Mesenchymal stem cell (in vitro differentiated cells and primary cell): ENCODE data around the gene ZC3H11A.

Experiments
- DNase-seq: peaks from one replicate; pipeline ENCODE4 v3.0.0-alpha.2; 2013
- H2AFZ ChIP-seq: one replicate; pipeline ENCODE4 v1.6.1; 2013; ENCODE audit warnings: low read depth, mild to moderate bottlenecking, control low read depth, inconsistent platforms, low read length, moderate library complexity
- H2AK5ac ChIP-seq: 2 replicates; pipeline ENCODE4 v1.6.1; 2013; ENCODE audit warnings: low read length, moderate library complexity, mild to moderate bottlenecking, inconsistent platforms; ENCODE audit not compliant: severe bottlenecking
- H2BK120ac ChIP-seq: one replicate; pipeline ENCODE4 v1.6.1; 2013; ENCODE audit warnings: low read depth, mild to moderate bottlenecking, inconsistent platforms, low read length, moderate library complexity
- H2BK12ac ChIP-seq, 2 experiments: one replicate each; pipeline ENCODE4 v1.6.1; 2013; ENCODE audit warnings: inconsistent platforms in 2 of 2, low read length in 2 of 2, mild to moderate bottlenecking in 2 of 2, moderate library complexity in 2 of 2, control low read depth in 1 of 2
- H2BK15ac ChIP-seq: one replicate; pipeline ENCODE4 v1.6.1; 2013; ENCODE audit warnings: mild to moderate bottlenecking, low read depth, inconsistent platforms; ENCODE audit not compliant: poor library complexity, severe bottlenecking
- H2BK5ac ChIP-seq: 2 replicates; pipeline ENCODE4 v1.6.1; 2013; ENCODE audit warnings: low read depth, mild to moderate bottlenecking, low read length, control low read depth, inconsistent platforms; ENCODE audit not compliant: poor library complexity, severe bottlenecking
- H3K14ac ChIP-seq, 2 experiments: one replicate each; pipeline ENCODE4 v1.6.1; 2013; ENCODE audit warnings: inconsistent platforms in 2 of 2, low read length in 2 of 2, control low read depth in 1 of 2, mild to moderate bottlenecking in 1 of 2, moderate library complexity in 1 of 2
- H3K18ac ChIP-seq, 2 experiments: one replicate each; pipeline ENCODE4 v1.6.1; 2013; ENCODE audit warnings: inconsistent platforms in 2 of 2, low read length in 2 of 2, control low read depth in 1 of 2, low read depth in 1 of 2, mild to moderate bottlenecking in 1 of 2
- H3K23ac ChIP-seq, 2 experiments: one replicate each; pipeline ENCODE4 v1.6.1; 2013; ENCODE audit warnings: inconsistent platforms in 2 of 2, low read length in 2 of 2, mild to moderate bottlenecking in 2 of 2, moderate library complexity in 2 of 2, control low read depth in 1 of 2
- H3K27ac ChIP-seq: 2 replicates; pipeline ENCODE4 v1.5.1; 2013; ENCODE audit warnings: mild to moderate bottlenecking, moderate library complexity, low read length, control low read depth, inconsistent platforms; ENCODE audit not compliant: poor library complexity, severe bottlenecking
- H3K27me3 ChIP-seq, 2 experiments: 2 replicates each; pipeline versions ENCODE4 v1.6.1 to v1.7.0; 2013; ENCODE audit warnings: low read length in 2 of 2, mild to moderate bottlenecking in 2 of 2, moderate library complexity in 2 of 2, control low read depth in 1 of 2, inconsistent platforms in 1 of 2; ENCODE audit not compliant: control insufficient read depth in 1 of 2, insufficient read depth in 1 of 2
- H3K36me3 ChIP-seq, 2 experiments: 2 replicates each; pipeline versions ENCODE4 v1.6.1 to v1.7.0; 2013; ENCODE audit warnings: low read length in 2 of 2, control low read depth in 1 of 2, inconsistent platforms in 1 of 2, low read depth in 1 of 2, mild to moderate bottlenecking in 1 of 2; ENCODE audit not compliant: insufficient read depth in 2 of 2, control insufficient read depth in 1 of 2
- H3K4ac ChIP-seq, 2 experiments: one replicate each; pipeline ENCODE4 v1.6.1; 2013; ENCODE audit warnings: inconsistent platforms in 2 of 2, low read length in 2 of 2, mild to moderate bottlenecking in 2 of 2, moderate library complexity in 2 of 2, control low read depth in 1 of 2, low read depth in 1 of 2
- H3K4me1 ChIP-seq: 2 replicates; pipeline ENCODE4 v1.6.1; 2013; ENCODE audit warnings: low read depth, low read length, control low read depth; ENCODE audit not compliant: control insufficient read depth, insufficient read depth
- H3K4me2 ChIP-seq: 2 replicates; pipeline ENCODE4 v1.6.1; 2013; ENCODE audit warnings: low read length, mild to moderate bottlenecking, inconsistent platforms; ENCODE audit not compliant: poor library complexity, severe bottlenecking
- H3K4me3 ChIP-seq, 2 experiments: 2 replicates each; pipeline versions ENCODE4 v1.5.1 to v1.7.0; 2013; ENCODE audit warnings: low read length in 2 of 2, mild to moderate bottlenecking in 2 of 2, control low read depth in 1 of 2, low read depth in 1 of 2; ENCODE audit not compliant: insufficient read depth in 1 of 2
- H3K79me1 ChIP-seq: replicated peaks from 2 replicates; pipeline ENCODE4 v1.6.1; 2013; ENCODE audit warnings: mild to moderate bottlenecking, control low read depth, low read length, inconsistent platforms; ENCODE audit not compliant: poor library complexity, severe bottlenecking
- H3K9ac ChIP-seq: 2 replicates; pipeline ENCODE4 v1.7.0; 2013; ENCODE audit warnings: mild to moderate bottlenecking, low read length, moderate library complexity
- H3K9me3 ChIP-seq: 2 replicates; pipeline ENCODE4 v1.7.0; 2013; ENCODE audit warnings: mild to moderate bottlenecking, low read length; ENCODE audit not compliant: control insufficient read depth
- H4K8ac ChIP-seq: one replicate; pipeline ENCODE4 v1.6.1; 2013; ENCODE audit warnings: inconsistent platforms, mild to moderate bottlenecking, low read length, moderate library complexity
- H4K91ac ChIP-seq: one replicate; pipeline ENCODE4 v1.6.1; 2013; ENCODE audit warnings: mild to moderate bottlenecking, low read length, inconsistent platforms
- WGBS: methylation state at CpG from one replicate; pipeline ENCODE4 v1.1.7; 2013; ENCODE audit warnings: mixed read lengths; 5-methylcytosine and 5-hydroxymethylcytosine counted together

ZC3H11A gene

GRCh38 chr1:203835476-203835875 is 40.1 kb downstream of the ZC3H11A start:
- H3K27ac ChIP-seq: no peak overlapping the region
- H3K14ac ChIP-seq: no peak overlapping the region
- no peaks in the 10 kb centered on the region for H3K9me3 ChIP-seq
- H3K79me1 ChIP-seq: peaks cover 17% of the 10 kb centered on the region
- H3K18ac ChIP-seq: no peak overlapping the region
- H3K4me3 ChIP-seq: no peak overlapping the region
- no peak overlapping the region for H2BK12ac ChIP-seq
- no peak overlapping the region for H3K9ac ChIP-seq
- no peak overlapping the region for H4K8ac ChIP-seq
- no peak overlapping the region for H3K23ac ChIP-seq
- no peak overlapping the region for H2AFZ ChIP-seq
- no peak for DNase-seq
- no peak overlapping the region for H3K4me2 ChIP-seq
- H3K4me1 ChIP-seq: no peaks in the 10 kb centered on the region
- no peak overlapping the region for H2AK5ac ChIP-seq
- no peak overlapping the region for H2BK15ac ChIP-seq
- no peak overlapping the region for H2BK5ac ChIP-seq
- 100% methylated on average over 3 of the region's 3 CpGs for WGBS
- H3K27me3 ChIP-seq: no peaks in the 10 kb centered on the region
- peaks cover 41 to 93% of the 10 kb centered on the region in 2 experiments for H3K36me3 ChIP-seq
- H2BK120ac ChIP-seq: no peak overlapping the region
- no peak overlapping the region for H4K91ac ChIP-seq
- no peak overlapping the region for H3K4ac ChIP-seq

GRCh38 chr1:203839081-203839480 is 43.7 kb downstream of the ZC3H11A start:
- 85% methylated on average over 5 of the region's 5 CpGs for WGBS
- H2BK5ac ChIP-seq: no peak overlapping the region
- peaks cover 13% of the 10 kb centered on the region for H3K79me1 ChIP-seq
- no peak overlapping the region for H3K4me2 ChIP-seq
- H4K91ac ChIP-seq: no peak overlapping the region
- H3K9ac ChIP-seq: peak overlapping the region; percentile 59
- no peaks in the 10 kb centered on the region for H3K27me3 ChIP-seq
- H3K4me3 ChIP-seq: no peak overlapping the region
- H3K4ac ChIP-seq: no peak overlapping the region
- no peak overlapping the region for H3K23ac ChIP-seq
- H2AK5ac ChIP-seq: no peak overlapping the region
- no peak overlapping the region for H2AFZ ChIP-seq
- no peak overlapping the region for H2BK12ac ChIP-seq
- H2BK120ac ChIP-seq: no peak overlapping the region
- H3K18ac ChIP-seq: no peak overlapping the region
- H3K36me3 ChIP-seq: peaks cover 39 to 80% of the 10 kb centered on the region in 2 experiments
- H3K4me1 ChIP-seq: no peaks in the 10 kb centered on the region
- no peak overlapping the region for H3K14ac ChIP-seq
- no peaks in the 10 kb centered on the region for H3K9me3 ChIP-seq
- no peak overlapping the region for H2BK15ac ChIP-seq
- peak overlapping the region; percentile 40 for H3K27ac ChIP-seq
- DNase-seq: peak; percentile 45
- no peak overlapping the region for H4K8ac ChIP-seq

DNA sequence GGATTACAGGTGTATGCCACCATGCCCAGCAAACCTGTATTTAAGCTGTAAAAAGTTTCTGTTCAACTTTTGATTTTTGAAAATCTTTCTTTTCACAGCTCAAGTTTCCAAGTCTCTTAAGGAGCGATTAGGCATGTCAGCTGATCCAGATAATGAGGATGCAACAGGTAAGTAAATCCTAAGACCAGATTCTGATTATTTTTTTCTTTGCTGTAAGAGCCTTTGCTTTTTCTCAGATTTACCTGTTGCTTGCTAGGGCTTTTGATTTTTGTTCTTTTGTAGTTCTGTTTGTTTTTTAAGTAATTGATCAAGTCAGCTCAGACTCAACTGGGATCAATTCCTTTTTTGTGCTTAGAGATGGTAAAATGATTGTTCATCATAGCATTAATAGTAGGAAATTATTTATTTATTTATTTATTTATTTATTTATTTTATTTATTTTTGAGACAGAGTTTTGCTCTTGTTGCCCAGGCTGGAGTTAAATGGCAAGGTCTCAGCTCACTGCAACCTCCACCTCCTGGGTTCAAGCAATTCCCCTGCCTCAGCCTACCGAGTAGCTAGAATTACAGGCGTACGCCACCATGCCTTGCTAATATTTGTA is 44.9 kb downstream of the ZC3H11A start:
- Histone ChIP-seq H4K91ac (no peak overlapping the region), H2BK5ac (no peak overlapping the region), H3K4me3 (no peak overlapping the region), H2AFZ (no peak overlapping the region), H3K4ac (no peak overlapping the region), H3K36me3 (peaks cover 33 to 80% of the 10 kb centered on the region in 2 experiments), H3K14ac (no peak overlapping the region), H4K8ac (no peak overlapping the region), H3K4me1 (no peaks in the 10 kb centered on the region), H3K27me3 (no peaks in the 10 kb centered on the region), H3K4me2 (no peak overlapping the region), H2AK5ac (no peak overlapping the region), H2BK12ac (no peak overlapping the region), H3K23ac (no peak overlapping the region), H3K79me1 (peaks cover 13% of the 10 kb centered on the region), H2BK120ac (no peak overlapping the region), H2BK15ac (no peak overlapping the region), H3K18ac (no peak overlapping the region), H3K9ac (no peak overlapping the region), H3K27ac (no peak overlapping the region), H3K9me3 (no peaks in the 10 kb centered on the region)
- no peak for DNase-seq
- WGBS: 98% methylated on average over 4 of the region's 4 CpGs

- Histone ChIP-seq H4K8ac (no peak overlapping the region), H3K4me1 (no peaks in the 10 kb centered on the region), H3K27me3 (no peaks in the 10 kb centered on the region), H2BK120ac (no peak overlapping the region), H2AFZ (no peak overlapping the region), H3K27ac (no peak overlapping the region), H3K36me3 (peaks cover 33 to 80% of the 10 kb centered on the region in 2 experiments), H3K4ac (no peak overlapping the region), H3K23ac (no peak overlapping the region), H2AK5ac (no peak overlapping the region), H3K14ac (no peak overlapping the region), H3K4me2 (no peak overlapping the region), H2BK15ac (no peak overlapping the region), H4K91ac (no peak overlapping the region), H2BK12ac (no peak overlapping the region), H2BK5ac (no peak overlapping the region), H3K4me3 (no peak overlapping the region), H3K79me1 (peaks cover 17% of the 10 kb centered on the region), H3K18ac (no peak overlapping the region), H3K9ac (no peak overlapping the region), H3K9me3 (no peaks in the 10 kb centered on the region)
- WGBS: no CpG with 5 or more reads among the region's 2 CpGs
- DNase-seq: no peak
Measured at GRCh38 chr1:203842559-203842876, 47.1 kb downstream of the ZC3H11A start.
